ENCODE data around the gene DDAH2.

- TF ChIP-seq CTCF (IDR thresholded peaks at IDR 0.05) (no peak), POLR2A (IDR thresholded peaks at IDR 0.05) (no peak), EP300 (IDR thresholded peaks at IDR 0.05; ENCODE audit: low read depth) (no peak), POLR2AphosphoS5 (IDR thresholded peaks at IDR 0.05) (no peak)
These were observed 35.6 kb downstream of the DDAH2 start for GRCh38 chr6:31693535-31693934.

Data from transverse colon (tissue), 4 donors.